ENCODE data around the gene PLA2G15.

Gene PLA2G15

GRCh38 chr16:68298312-68298711 lies 53.1 kb downstream of the PLA2G15 start:
- no peak for DNase-seq (ENCODE audit: low read depth, low spot score)

DNA sequence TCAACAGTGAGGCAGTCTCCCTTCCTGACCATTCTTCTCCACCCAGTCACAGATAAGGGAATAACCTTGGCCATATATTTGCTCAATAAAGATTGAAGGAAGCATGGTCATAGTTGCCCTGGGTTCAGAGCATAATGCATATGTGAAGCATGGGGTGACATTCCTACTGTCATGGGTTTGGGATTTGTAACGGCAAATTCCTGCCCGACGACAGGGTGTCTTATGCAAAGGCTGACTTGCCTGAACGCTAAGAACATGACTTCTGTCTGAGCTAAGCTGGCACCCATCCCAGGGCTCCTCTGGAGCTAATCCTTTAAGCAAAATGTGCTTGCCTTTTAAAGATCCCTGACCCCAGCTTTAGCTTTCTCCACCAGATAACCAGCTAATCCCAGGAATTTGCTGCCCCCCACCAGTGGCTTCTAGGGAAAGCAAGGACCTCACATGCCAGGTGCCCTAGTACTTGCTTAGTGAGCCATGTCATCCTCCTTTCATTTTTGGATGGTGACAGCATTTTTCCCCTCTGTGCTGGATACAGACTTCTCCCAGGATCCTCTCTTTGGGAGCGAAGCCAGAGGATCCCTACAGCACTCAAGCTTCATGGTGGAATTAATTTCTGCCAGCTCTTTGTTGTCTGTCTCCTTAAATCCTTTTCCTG lies 53.9 kb downstream of the PLA2G15 start:
- DNase-seq (ENCODE audit: low read depth, low spot score) = no peak

DNA sequence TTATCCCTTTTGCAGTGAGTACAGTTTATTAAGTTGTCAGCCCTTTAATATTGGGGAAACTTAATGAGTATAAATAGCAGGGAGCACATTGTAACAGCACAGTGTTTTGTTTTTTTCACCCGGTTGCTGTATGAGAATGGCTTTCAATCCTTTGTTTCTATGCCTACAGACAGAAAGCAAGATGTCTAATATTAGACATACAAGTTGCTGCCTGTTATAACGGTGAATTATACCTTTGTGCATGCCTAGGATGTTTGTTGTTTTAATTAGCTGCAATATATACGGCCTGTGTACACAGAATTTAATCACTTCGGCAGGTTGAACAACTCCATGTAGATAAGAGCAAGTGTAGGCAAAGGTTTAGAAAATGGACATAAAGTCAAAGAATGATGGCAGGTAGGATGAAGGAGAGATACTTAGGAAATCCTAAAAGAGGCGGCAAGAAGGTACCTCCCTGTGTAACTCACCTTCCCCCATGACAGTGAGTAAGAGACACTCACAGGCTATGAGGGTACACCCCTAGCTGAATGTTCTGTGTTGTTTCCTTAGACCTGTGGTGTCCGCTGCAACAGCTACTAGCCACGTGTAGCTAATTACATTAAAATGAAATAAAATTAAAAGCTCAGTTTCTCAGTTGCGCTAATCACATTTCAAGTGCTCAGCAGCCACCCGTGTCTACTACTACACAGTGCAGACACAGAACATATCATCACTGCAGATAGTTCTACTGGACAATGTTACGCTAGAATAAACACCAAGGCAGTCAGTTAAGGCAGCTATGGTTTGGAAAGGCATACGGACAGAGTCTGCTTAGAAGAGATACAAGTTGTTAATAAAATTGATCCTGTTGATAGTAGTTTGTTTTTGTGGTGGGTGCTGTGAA lies 54.6 kb downstream of the PLA2G15 start:
- no peak for DNase-seq (ENCODE audit: low read depth, low spot score)

DNA sequence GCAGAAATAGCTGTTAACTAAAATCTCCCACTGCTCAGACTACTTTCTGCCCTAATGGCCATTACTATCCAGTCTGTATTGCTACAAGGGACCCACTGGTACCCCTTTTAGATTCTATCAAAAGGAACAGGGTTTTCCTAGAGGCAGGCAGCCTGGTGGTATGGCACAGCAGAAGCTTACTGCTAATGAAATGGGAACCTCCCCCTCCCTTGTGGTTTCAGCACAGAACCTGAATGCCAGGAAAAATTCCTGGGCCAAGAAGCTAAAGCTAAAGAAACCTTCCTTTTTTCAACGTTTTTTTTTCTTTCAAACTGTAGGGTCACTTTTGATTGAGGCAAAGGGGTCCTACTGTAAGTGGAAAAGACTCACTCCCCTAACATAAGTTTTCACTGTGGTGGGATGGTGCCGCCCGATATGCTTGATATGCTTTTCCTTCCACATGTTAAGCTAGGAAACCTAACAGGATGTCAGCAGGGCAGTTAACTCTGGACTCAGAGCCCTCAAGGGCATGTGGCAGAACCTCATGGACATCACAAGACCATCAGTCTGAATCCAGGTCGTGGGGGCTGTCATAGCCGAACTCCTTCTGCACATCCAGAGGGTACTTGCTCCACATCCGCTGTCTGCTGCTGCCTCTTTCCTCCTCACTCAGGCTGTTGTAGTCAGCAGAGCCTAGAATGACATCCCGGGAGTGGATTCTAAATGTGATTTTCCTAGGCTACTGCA lies 55.7 kb downstream of the PLA2G15 start:
- DNase-seq (ENCODE audit: low read depth, low spot score) = no peak

GRCh38 chr16:68306633-68307032 lies 61.5 kb downstream of the PLA2G15 start:
- DNase-seq (ENCODE audit: low read depth, low spot score) = no peak

DNA sequence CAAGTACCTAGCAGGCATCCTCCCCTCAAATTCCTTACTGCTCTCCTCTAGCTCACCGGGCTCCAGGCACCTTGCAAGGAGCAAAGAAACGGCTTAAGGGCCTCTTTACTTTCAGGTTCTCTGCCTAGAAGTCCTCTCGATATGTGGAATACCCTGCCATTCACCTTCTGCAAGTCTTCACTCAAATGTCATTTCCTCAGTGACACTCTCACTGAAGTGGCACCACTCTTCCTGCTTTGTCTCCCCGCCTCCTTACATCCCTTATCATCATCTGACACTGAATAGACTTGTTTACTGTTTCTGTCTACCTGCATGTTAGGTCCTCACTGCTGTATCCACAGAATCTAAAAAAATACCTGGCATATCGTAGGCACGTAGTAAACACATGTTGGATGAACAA lies 64.6 kb downstream of the PLA2G15 start:
- DNase-seq (ENCODE audit: low read depth, low spot score) = no peak

GRCh38 chr16:68310437-68310773 lies 65.2 kb downstream of the PLA2G15 start:
- DNase-seq (ENCODE audit: low read depth, low spot score) = no peak

Measured in smooth muscle cell of the brain vasculature (primary cell).